HL-60 (cell line): ENCODE results near the gene MIEN1.

Experiments used
- DNase-seq, 2 experiments: peaks; one replicate each; pipeline ENCODE4 v3.0.0-alpha.2; 2010 to 2020; ENCODE audit warnings: low read depth in 1 of 2, low spot score in 1 of 2
- H3K27ac ChIP-seq: fragments of 250-450 bp; sonication (Bioruptor Pico); replicated peaks from 2 replicates; pipeline ENCODE4 v1.5.1; 2020; ENCODE audit warnings: mild to moderate bottlenecking, moderate library complexity
- H3K27me3 ChIP-seq: fragments of 250-450 bp; sonication (Bioruptor Pico); 2 replicates; pipeline ENCODE4 v1.5.1; 2021; ENCODE audit warnings: mild to moderate bottlenecking, moderate library complexity; ENCODE audit not compliant: insufficient read depth, poor library complexity, severe bottlenecking
- H3K4me3 ChIP-seq: replicated peaks from 2 replicates; pipeline ENCODE4 v1.5.1; 2011; ENCODE audit warnings: mild to moderate bottlenecking, control low read depth, low read length; ENCODE audit not compliant: insufficient read depth
- CTCF ChIP-seq: IDR thresholded peaks from one replicate; pipeline ENCODE4 v1.5.1; 2011; ENCODE audit warnings: low read length, control low read depth, inconsistent platforms; ENCODE audit not compliant: insufficient read depth
- GABPA ChIP-seq: IDR thresholded peaks from 2 replicates; pipeline ENCODE4 v1.6.1; 2012; ENCODE audit warnings: low read depth
- POLR2AphosphoS5 ChIP-seq: IDR thresholded peaks from 2 replicates; pipeline ENCODE4 v1.6.1; 2012; ENCODE audit warnings: low read depth
- SPI1 ChIP-seq: IDR thresholded peaks from 2 replicates; pipeline ENCODE4 v1.6.1; 2012; ENCODE audit warnings: low read depth, mild to moderate bottlenecking, borderline replicate concordance
- TF ChIP-seq, protein P1 (sequence below): IDR thresholded peaks from 2 replicates; pipeline ENCODE4 v1.6.1; 2012; ENCODE audit warnings: low read depth; ENCODE audit not compliant: insufficient replicate concordance

MIEN1 gene

GRCh38 chr17:39753514-39754160, 23.3 kb upstream of the MIEN1 start:
- peak overlapping the region; percentile 89 for H3K27ac ChIP-seq
- peak; percentile 46 to 54 for DNase-seq
- TF ChIP-seq CTCF (no peak), SPI1 (no peak), GABPA (no peak), POLR2AphosphoS5 (peak; percentile 8; the same call in 1 of the 2 replicates)
- TF ChIP-seq, protein P1, sequence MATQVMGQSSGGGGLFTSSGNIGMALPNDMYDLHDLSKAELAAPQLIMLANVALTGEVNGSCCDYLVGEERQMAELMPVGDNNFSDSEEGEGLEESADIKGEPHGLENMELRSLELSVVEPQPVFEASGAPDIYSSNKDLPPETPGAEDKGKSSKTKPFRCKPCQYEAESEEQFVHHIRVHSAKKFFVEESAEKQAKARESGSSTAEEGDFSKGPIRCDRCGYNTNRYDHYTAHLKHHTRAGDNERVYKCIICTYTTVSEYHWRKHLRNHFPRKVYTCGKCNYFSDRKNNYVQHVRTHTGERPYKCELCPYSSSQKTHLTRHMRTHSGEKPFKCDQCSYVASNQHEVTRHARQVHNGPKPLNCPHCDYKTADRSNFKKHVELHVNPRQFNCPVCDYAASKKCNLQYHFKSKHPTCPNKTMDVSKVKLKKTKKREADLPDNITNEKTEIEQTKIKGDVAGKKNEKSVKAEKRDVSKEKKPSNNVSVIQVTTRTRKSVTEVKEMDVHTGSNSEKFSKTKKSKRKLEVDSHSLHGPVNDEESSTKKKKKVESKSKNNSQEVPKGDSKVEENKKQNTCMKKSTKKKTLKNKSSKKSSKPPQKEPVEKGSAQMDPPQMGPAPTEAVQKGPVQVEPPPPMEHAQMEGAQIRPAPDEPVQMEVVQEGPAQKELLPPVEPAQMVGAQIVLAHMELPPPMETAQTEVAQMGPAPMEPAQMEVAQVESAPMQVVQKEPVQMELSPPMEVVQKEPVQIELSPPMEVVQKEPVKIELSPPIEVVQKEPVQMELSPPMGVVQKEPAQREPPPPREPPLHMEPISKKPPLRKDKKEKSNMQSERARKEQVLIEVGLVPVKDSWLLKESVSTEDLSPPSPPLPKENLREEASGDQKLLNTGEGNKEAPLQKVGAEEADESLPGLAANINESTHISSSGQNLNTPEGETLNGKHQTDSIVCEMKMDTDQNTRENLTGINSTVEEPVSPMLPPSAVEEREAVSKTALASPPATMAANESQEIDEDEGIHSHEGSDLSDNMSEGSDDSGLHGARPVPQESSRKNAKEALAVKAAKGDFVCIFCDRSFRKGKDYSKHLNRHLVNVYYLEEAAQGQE: no peak

GRCh38 chr17:39752241-39752881, 22.0 kb upstream of the MIEN1 start:
- no peak overlapping the region for H3K4me3 ChIP-seq
- no peak for TF ChIP-seq CTCF
- TF ChIP-seq SPI1: no peak
- TF ChIP-seq GABPA: no peak
- TF ChIP-seq, protein P1: no peak
- TF ChIP-seq POLR2AphosphoS5: no peak
- H3K27ac ChIP-seq: no peak overlapping the region
- H3K27me3 ChIP-seq: no peaks in the 10 kb centered on the region
- DNase-seq: no peak

More at GRCh38 chr17:39753514-39754160, 23.3 kb upstream of the MIEN1 start:
- H3K4me3 ChIP-seq: peak overlapping the region; percentile 46
- no peaks in the 10 kb centered on the region for H3K27me3 ChIP-seq

DNA sequence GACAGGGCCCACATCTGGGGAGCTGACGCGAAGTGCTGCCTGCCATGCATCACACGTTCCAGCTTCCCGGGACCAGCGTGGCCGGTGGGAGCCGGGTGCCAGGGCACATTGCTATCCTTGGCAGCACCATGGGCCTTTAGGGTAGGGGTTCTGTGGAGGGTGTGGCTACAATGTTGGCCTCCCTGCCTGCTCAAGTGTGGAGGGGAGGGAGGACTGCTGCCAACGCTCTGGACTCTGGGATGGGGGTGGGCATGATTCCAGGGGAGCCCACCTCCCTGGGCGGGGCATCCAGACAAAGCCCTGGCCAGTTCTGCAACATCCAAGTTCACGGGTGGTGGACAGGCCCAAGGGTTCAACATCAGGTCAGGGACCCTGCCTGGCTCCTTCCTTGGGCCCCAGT, 21.3 kb upstream of the MIEN1 start:
- H3K27me3 ChIP-seq: no peaks in the 10 kb centered on the region
- no peak for TF ChIP-seq CTCF
- TF ChIP-seq POLR2AphosphoS5: no peak
- TF ChIP-seq SPI1: no peak
- H3K27ac ChIP-seq: no peak overlapping the region
- no peak overlapping the region for H3K4me3 ChIP-seq
- DNase-seq: no peak
